Progenitor cell of endocrine pancreas (in vitro differentiated cells): ENCODE results near the gene TIMM23. TPM values are rescaled to one million over a fixed set of nuclear protein-coding genes. Genes with fewer than 3 reads are reported as not detected.
"Not testable (repeated sequence)": the region's sequence is repeated elsewhere in the genome, so short reads cannot be mapped to it uniquely, and the experiment has no call there.

Experiments used
- DNase-seq: peaks from one replicate; pipeline ENCODE4 v3.0.0; 2021; ENCODE audit warnings: low spot score; ENCODE audit not compliant: unreplicated experiment
- H3K27ac Mint-ChIP-seq: 2 replicates; pipeline ENCODE4 v1.8.0; 2021; ENCODE audit warnings: mild to moderate bottlenecking, moderate library complexity, mixed read lengths
- H3K27me3 Mint-ChIP-seq: 2 replicates; pipeline ENCODE4 v1.8.0; 2021; ENCODE audit warnings: mixed read lengths
- H3K36me3 Mint-ChIP-seq: 2 replicates; pipeline ENCODE4 v1.8.0; 2022; ENCODE audit warnings: mixed read lengths; ENCODE audit not compliant: insufficient read depth
- H3K4me1 Mint-ChIP-seq: 2 replicates; pipeline ENCODE4 v1.8.0; 2021; ENCODE audit warnings: low read depth, mixed read lengths
- H3K4me3 Mint-ChIP-seq: 2 replicates; pipeline ENCODE4 v1.8.0; 2021; ENCODE audit warnings: low read depth, mild to moderate bottlenecking, moderate library complexity, mixed read lengths
- H3K9me3 Mint-ChIP-seq: 2 replicates; pipeline ENCODE4 v1.8.0; 2021; ENCODE audit warnings: low read depth, mixed read lengths
- CTCF ChIP-seq: fragments of 200-600 bp; sonication (generic); IDR thresholded peaks from one replicate; pipeline ENCODE4 v1.5.0; 2021; ENCODE audit warnings: antibody characterized with exemption, mild to moderate bottlenecking; ENCODE audit not compliant: unreplicated experiment
- long read RNA-seq: library from polyadenylated mRNA; unstranded; transcript quantifications from one replicate; pipeline ENCODE4 v2.0.0, GENCODE V29; 2020
- total RNA-seq: library from RNA; stranded (reverse); gene quantifications from 2 replicates; pipeline ENCODE4 v1.2.1, GENCODE V29; 2021

TIMM23 gene, protein sequence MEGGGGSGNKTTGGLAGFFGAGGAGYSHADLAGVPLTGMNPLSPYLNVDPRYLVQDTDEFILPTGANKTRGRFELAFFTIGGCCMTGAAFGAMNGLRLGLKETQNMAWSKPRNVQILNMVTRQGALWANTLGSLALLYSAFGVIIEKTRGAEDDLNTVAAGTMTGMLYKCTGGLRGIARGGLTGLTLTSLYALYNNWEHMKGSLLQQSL
- total RNA-seq, result 52.4 and 57.7 TPM in 2 replicates
- long read RNA-seq, transcript TIMM23-201 (7 exons, 1,222 nt), result major isoform, 18 of 25 reads
- long read RNA-seq, partial matches to known transcripts, result 2 of 25 reads
- long read RNA-seq, other reads (novel, unspliced or antisense), result 5 of 25 reads

- Mint-ChIP-seq H3K4me3 (peak within 1 kb of the TSS; percentile 96), H3K27ac (peak within 1 kb of the TSS; percentile 99), H3K4me1 (peaks cover 26% of the 10 kb centered on the region)
- H3K27me3 Mint-ChIP-seq, H3K36me3 Mint-ChIP-seq, H3K9me3 Mint-ChIP-seq: not testable (repeated sequence)
- peak; percentile 76 for DNase-seq
Observed at GRCh38 chr10:45972106-45972812, at the start of gene TIMM23. Gene TIMM23 (plus strand): TSS chr10:45972489. CDS start chr10:45972625, 136 bp downstream.

DNA sequence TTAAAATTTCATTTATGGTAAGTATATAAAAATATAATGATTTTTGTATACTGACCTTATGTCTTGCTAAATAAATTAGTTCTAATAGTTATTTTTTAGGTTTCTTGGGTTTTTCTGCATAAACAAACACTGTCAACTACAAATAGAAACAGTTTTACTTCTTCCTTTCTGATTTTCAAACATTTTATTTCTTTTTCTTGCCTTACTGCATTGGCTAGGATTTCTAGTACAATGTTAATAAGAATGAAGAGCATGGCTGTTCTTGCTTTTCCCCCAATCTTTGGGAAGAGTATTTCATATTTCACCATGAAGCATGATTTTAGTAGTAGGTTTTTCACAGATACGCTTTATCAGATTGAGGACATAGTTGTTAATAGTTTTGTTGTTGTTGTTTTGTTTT is 45.5 kb upstream of the TIMM23 start:
- H3K4me1 Mint-ChIP-seq, H3K27ac Mint-ChIP-seq, DNase-seq, H3K27me3 Mint-ChIP-seq, H3K9me3 Mint-ChIP-seq, H3K4me3 Mint-ChIP-seq: not testable (repeated sequence)
- peaks cover 13% of the 10 kb centered on the region for H3K36me3 Mint-ChIP-seq

DNA sequence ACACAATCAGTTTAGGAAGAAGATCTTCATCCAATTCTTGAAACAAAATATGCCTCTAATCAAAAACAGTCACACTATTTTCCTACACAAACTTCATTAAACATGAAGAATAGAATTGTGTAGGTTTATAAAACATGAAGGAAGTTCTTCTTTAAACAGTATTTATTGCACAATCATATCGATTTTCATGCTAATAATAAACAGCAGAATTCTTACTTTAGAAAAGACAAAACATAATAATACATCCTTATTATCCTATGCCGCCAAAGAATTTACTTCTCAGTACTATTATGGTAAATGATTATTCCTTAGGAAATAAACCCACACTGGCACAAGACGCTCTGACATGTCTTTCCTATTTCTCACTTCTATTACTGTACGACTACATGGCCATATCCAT is 41.0 kb upstream of the TIMM23 start:
- DNase-seq, H3K27me3 Mint-ChIP-seq, H3K4me1 Mint-ChIP-seq, H3K27ac Mint-ChIP-seq, H3K9me3 Mint-ChIP-seq, H3K4me3 Mint-ChIP-seq: not testable (repeated sequence)
- H3K36me3 Mint-ChIP-seq, result peaks cover 11% of the 10 kb centered on the region

DNA sequence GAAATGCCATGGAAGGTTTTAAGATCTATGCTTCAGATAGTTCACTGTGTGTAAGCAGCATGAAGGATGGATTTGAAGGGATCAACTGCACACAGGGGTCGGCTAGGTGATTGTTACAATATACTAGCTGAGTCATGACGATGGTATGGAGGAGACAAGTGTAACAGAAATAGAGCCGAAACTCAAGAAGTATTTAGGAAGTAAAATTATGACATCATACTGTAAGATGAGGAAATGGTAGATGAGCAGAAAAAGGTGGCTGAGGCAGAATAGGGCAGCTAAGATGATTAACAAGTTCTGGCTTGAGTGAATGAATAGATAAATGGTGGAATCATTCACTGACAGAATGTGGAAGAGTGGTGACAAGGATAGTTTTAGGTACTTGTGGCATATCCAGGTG is 37.5 kb upstream of the TIMM23 start:
- H3K36me3 Mint-ChIP-seq, H3K4me3 Mint-ChIP-seq, H3K9me3 Mint-ChIP-seq, H3K27me3 Mint-ChIP-seq, H3K27ac Mint-ChIP-seq, H3K4me1 Mint-ChIP-seq, DNase-seq: not testable (repeated sequence)

DNA sequence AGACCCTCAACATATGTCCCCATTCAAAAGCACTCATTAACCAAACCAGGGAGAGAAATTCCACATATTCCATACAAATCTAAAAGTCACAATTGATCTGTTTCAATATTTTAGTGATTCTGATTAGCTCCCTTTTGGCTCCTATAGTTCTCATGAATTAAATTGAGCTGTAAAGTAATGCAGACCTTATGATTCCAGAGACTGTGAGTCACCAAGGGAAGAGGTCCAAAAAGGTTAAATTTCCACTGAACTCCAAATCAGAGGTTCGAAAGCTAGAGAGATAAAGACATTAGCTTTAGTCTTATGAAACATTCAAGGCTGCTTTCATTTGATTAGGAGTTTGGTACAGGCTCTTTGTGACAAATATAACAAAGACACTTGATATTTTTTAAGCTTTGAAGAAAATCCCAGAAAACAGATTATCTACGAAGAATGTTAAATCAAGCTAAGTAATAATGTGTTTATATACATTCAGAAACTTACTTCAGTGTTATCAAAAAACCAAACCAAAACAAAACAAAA is 33.1 kb upstream of the TIMM23 start:
- not testable (repeated sequence) for H3K27ac Mint-ChIP-seq, DNase-seq, H3K4me1 Mint-ChIP-seq, H3K4me3 Mint-ChIP-seq, H3K27me3 Mint-ChIP-seq, H3K36me3 Mint-ChIP-seq, H3K9me3 Mint-ChIP-seq

- H3K4me1 Mint-ChIP-seq, H3K9me3 Mint-ChIP-seq, H3K4me3 Mint-ChIP-seq, H3K36me3 Mint-ChIP-seq, H3K27me3 Mint-ChIP-seq, DNase-seq, H3K27ac Mint-ChIP-seq: not testable (repeated sequence)
Observed at GRCh38 chr10:45941196-45941595, 31.1 kb upstream of the TIMM23 start.

GRCh38 chr10:45945476-45945875 is 26.8 kb upstream of the TIMM23 start:
- H3K27ac Mint-ChIP-seq, H3K36me3 Mint-ChIP-seq, H3K9me3 Mint-ChIP-seq, H3K4me1 Mint-ChIP-seq, H3K27me3 Mint-ChIP-seq, H3K4me3 Mint-ChIP-seq, DNase-seq: not testable (repeated sequence)

DNA sequence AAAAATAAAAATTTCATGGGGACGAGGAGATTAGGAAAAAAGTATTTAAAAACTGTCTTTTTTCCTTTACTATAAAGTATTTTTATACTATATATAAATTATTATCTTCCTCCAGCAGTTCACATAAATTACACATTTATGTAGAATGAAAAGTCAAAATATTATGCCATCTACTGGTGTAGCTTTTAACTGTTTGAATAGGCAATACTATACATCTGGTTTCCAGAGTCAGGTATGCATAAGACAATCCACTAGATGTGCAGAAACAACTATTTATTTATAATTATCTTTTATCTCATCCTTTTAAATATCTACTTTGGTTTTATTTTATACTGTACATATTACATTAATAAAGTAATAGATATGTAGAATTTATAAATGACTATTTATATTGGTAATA is 24.9 kb upstream of the TIMM23 start:
- peak; percentile 9 for TF ChIP-seq CTCF
- H3K36me3 Mint-ChIP-seq, DNase-seq, H3K4me3 Mint-ChIP-seq, H3K27me3 Mint-ChIP-seq, H3K27ac Mint-ChIP-seq, H3K4me1 Mint-ChIP-seq, H3K9me3 Mint-ChIP-seq: not testable (repeated sequence)

GRCh38 chr10:45948801-45949200 is 23.5 kb upstream of the TIMM23 start:
- H3K36me3 Mint-ChIP-seq, H3K27me3 Mint-ChIP-seq: not testable (repeated sequence)

DNA sequence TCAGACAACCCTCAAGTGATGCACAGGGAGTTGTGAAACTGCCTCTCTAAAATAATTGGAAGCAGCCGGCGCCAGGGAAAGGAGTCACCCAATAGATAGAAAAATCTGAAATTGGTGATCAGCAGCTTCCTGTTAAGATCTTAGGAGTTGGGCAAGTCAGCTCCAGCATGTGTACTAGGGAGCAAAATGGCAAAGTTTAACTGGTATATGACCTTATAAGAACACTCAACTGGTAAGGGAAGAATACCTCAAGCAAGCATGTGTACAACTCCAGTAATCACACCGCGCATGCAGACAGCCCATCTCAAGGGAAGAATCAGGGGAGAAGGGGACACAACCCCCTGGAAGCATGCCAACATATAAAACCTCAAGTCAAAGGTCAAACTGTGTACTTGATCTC is 17.9 kb upstream of the TIMM23 start:
- H3K4me3 Mint-ChIP-seq, H3K36me3 Mint-ChIP-seq, DNase-seq, H3K27ac Mint-ChIP-seq, H3K27me3 Mint-ChIP-seq, H3K9me3 Mint-ChIP-seq: not testable (repeated sequence)
- H3K4me1 Mint-ChIP-seq, result peaks cover 11% of the 10 kb centered on the region

More at GRCh38 chr10:45948801-45949200, 23.5 kb upstream of the TIMM23 start:
- H3K9me3 Mint-ChIP-seq, H3K4me3 Mint-ChIP-seq, H3K4me1 Mint-ChIP-seq, DNase-seq: not testable (repeated sequence)
- peak overlapping the region; percentile 66 for H3K27ac Mint-ChIP-seq

GRCh38 chr10:45956634-45957033 is 15.7 kb upstream of the TIMM23 start:
- H3K4me3 Mint-ChIP-seq, H3K9me3 Mint-ChIP-seq, DNase-seq, H3K36me3 Mint-ChIP-seq, H3K27me3 Mint-ChIP-seq: not testable (repeated sequence)
- Mint-ChIP-seq H3K27ac (peak overlapping the region; percentile 97), H3K4me1 (peaks cover 11% of the 10 kb centered on the region)

DNA sequence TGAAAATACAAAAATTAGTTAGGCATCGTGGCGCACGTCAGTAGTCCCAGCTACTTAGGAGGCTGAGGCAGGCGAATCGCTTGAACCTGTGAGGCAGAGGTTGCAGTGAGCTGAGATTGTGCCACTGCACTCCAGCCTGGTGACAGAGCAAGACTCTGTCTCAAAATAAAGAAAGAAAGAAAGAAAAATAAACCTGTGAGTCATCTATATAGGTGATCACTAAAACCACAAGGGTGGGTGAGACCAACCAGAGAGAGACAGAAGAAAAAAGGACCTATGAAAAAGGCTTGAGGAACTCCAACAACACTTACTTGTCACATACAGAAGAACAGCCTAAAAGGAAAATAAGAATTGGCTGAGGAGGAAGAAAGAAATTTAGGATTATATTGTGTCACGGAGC is 14.4 kb upstream of the TIMM23 start:
- H3K9me3 Mint-ChIP-seq, DNase-seq, H3K27me3 Mint-ChIP-seq, H3K36me3 Mint-ChIP-seq, H3K4me3 Mint-ChIP-seq: not testable (repeated sequence)
- Mint-ChIP-seq H3K4me1 (peaks cover 11% of the 10 kb centered on the region), H3K27ac (peak overlapping the region; percentile 97)
